Skeletal muscle cell (primary cell): Measurements from ENCODE around the gene STX16.
"Not testable (repeated sequence)": the region's sequence is repeated elsewhere in the genome, so short reads cannot be mapped to it uniquely, and the experiment has no call there.

Experiments
- DNase-seq: peaks from one replicate; pipeline ENCODE4 v3.0.0-alpha.2; 2010; ENCODE audit warnings: low read depth
- H3K4me3 ChIP-seq: 2 replicates; pipeline ENCODE4 v1.5.1; 2011; ENCODE audit warnings: low read depth, mild to moderate bottlenecking, control low read depth, low read length, moderate library complexity

The STX16 gene

DNA sequence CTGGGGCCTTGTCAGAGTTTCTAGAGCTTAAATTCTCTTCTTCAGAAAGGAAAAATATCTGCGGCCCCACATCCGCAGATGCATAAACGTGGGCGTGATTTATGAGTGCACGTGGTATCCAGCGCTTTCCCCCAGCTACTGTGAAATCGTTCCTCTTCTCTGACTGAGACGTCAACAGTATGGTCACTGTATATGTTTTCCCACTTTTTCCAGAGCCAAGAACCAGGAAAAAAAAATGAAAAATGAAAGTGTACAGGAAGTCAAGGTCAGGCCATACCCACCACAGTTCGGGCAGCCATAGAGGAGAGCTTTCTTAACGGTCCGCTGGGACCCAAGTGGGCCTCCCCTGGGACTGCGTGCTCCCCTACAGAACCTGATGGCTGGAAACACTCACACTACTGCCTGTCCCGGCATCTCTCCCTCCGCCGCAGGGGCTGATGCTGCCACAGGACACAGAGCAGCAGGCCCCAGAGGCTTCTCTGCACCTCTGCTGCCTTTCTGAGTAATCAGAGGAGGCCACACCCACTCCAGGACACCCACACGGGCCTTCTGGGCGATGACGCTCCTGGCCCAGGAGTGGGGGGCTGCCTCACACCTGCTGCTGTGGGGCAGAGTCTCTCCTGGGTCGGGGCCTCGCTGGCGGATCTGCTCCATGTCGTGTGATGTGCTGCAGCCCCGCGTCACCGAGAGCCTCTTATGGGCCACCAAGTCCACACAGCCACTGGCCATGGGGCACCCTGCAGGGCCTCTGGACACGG is 16.4 kb upstream of the STX16 start:
- peak; percentile 79 for DNase-seq
- H3K4me3 ChIP-seq = no peak overlapping the region

DNA sequence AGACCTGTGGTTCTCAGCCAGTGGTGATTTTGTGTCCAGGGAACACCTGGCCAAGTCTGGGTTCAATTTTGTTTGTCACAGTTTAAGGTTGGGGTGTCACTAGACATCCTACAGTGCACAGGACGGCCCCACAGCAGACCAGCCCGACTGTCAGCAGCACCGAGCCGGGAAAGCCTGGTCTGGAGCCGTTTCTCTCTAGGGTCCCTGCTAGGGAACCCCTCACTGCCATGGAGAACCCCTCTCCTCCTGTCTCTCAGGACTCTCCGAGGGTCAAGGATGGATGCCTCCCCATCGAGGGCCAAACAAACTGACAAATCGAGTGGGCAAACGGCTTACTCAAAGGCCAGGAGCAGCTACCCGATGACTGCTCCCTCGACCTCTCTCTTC is 15.8 kb upstream of the STX16 start:
- DNase-seq = no peak
- H3K4me3 ChIP-seq = no peak overlapping the region

DNA sequence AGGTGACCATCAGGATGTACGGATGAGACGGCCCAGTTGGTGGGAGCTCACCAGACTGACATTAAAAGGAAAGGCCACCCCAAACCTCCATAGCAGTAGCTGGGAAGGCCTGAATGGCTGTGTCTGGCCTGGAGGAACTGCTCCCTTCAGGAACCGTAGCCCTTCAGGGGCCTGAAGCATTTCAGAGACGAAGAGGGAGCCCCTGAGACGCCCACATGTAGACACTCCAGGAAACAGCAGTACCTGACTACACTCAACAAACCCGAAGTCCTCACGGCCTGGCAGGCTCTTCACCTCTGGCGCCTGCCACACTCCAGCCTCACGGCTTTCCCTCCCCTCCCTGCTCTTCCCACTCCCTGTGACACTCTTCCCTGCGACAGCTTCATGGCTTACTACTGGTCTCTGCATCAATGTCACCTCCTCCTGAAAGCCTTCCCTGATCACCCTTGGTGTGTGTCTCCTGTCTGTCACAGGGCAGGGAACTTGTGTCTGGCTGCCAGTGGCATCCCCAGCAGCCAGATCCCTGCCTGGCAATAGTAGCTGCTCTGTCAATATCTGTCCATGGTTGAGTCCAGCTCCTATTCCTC is 14.6 kb upstream of the STX16 start:
- no peak overlapping the region for H3K4me3 ChIP-seq
- DNase-seq = no peak

DNA sequence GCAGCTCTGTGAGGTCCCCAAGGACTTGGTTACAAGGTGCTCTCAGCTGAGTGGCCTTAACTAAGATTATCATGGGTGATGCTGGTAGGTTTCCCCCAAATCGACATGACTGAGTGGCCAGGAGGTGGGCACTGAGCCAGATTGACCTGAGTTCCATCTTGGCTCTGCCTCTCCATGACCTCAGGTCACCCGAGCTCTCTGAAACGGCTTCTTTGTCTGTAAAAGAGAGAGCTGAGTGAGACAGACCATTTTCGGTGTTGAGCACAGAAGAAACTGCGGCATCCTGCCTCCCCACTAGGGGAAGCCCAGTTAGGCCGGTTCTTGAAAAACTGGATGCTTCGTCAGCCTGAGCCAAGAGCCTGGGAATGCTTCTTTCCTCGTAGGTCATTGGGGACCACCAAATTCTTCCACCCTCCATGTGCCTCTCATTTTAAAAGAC is 14.1 kb upstream of the STX16 start:
- DNase-seq = no peak
- no peak overlapping the region for H3K4me3 ChIP-seq

DNA sequence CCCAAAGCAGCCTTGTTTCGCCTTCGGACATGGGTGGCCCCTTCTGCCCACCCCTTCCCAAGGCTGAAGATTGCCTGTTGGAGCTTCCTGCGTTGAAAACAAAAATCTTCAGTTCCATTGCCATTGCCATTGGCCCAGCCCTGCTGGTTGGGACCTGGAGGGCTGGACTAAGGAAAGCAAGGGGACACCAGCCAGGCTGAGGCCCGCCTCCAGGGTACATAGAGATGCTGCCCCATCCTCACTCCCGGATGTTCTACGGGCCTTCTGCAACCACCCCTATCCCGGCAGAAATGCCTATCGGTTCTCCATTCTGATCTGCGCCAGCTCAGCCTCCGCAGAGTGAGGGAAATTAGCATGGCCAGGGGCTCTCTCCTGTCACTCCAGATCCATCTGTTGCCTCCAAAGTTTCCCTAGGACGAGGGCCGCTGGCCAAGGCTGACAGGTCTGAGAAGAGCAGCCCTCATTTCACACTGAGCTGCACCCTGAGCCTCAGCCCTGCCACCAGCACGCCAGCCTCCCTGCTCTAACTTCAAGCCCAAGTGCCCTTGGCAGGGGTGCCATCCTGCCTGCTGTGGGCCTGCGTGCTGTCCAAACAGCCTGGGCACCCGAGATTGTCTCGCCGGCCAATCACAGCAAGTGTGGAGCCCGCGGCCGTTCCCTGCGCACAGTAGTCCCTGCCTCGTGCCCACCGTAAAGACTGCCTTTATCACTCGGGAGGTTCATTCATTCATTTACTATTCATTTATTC is 13.4 kb upstream of the STX16 start:
- DNase-seq = no peak
- no peak overlapping the region for H3K4me3 ChIP-seq

DNA sequence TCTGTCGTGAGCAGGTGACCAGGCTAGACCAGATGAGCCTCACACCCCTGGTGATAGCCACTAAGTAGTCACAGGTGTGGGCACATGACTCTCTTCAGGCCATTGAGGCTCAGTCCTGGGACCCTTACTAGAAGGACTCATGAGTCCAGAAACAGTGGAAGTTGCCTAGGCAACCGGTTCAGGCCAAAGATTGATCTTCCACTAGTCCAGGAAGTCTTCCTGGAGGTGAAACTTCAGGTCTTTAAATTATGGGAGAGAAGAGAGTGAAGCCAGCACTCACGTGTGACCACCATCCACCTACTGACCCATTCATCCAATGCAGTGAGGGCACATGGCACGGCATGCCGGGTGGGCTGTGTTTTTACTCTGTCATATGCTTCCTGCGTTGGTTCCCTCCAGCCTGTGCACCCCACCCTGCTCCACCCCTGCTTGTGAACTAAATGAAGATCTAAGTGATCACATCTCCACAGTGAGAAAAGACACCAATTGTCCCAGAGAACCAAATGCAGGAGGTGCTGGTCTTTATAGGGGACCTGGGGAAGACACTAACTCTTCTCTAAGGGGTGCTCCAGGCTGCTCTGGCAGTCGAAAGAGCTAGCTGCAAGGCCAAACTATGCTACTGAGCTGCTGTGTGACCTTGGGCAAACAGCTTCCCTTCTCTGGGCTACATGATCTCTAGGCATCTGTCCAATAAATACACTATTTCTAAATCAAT is 12.5 kb upstream of the STX16 start:
- no peak for DNase-seq

DNA sequence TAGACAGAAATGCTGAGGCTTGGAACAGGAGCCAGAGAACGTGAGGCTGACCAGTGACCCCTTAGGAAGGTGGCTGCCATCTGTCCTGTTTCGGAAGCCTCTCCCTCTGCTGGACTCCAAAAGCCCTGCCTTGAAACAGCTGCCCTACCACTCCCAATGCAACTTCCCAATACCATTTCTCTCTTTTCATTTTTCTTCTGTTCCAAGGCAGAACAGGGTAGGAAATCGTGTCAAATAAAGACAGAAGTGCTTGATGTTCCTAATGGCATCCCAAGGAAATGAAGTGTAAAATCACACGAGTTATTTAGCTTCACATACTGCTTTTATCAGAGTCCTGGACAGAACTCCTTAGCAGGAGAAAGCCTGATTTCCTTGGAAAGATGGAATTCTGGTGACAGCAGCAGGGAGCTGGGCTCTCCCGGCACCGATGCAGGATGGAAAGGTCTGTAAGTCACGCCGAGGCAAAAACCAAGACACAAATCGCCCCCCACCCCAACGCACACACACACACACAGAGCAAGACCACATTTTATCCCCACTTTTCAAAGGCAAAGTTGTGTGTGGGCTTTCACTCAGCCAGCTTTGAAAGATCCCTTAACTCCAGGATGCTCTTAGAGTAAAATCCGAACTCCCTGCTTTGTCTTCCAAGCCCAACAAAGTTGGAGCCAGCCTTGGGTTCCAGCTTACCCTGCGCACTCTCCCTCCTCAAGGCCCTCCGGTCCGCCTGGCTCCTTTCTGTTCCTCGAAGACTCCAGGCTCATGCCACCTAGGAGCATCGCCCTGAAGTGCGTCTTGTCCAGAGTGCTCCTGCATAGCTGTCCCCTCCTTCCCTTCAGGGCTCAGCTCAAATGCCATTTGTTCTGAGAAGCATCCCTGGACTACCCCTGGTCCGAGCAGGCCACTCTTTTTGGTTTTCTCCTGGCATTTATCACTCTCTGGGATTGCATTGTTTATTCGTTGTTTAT is 11.6 kb upstream of the STX16 start:
- no peak overlapping the region for H3K4me3 ChIP-seq
- DNase-seq = no peak

More for the DNA sequence above, 12.5 kb upstream of the STX16 start:
- no peak overlapping the region for H3K4me3 ChIP-seq

DNA sequence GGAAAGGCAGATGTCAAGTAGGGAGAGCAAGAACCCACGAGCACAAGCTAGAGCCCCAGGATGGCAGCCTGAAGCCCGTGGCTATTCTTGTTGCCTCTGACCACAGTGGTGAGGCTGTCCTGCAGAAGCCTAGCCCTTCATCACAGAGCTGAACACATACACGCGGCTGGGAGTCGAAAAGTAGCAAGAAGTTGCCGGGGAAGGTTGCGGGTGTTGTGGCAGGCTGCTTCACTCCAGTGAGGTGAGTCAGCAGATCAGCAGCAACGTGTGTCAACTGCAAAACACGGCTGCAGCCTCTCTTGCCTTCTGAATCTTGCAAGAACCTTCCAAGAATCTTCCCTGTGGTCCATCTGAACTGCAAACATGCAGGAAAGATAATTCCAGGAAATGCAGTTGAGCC is 10.6 kb upstream of the STX16 start:
- no peak for DNase-seq
- H3K4me3 ChIP-seq = no peak overlapping the region

DNA sequence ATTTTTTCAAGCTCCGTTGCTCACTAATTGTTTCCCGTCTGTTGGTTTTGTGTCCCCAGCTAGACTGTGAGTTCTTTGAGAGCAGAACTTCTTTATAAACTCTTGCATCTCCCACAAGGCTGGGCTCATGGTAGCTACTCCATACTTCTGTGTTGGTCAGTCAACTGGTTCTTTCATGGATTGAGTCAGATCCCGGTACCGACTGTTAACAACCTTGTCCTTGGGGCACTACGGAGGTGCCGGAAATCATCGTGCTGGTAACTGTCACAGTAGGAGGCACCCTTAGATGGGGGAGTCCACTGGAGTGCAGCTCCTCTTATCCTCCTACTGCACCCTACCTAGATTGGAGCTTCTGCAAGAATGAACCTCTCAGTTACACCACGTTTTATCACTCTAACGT is 8.6 kb upstream of the STX16 start:
- H3K4me3 ChIP-seq = no peak overlapping the region
- DNase-seq = no peak

DNA sequence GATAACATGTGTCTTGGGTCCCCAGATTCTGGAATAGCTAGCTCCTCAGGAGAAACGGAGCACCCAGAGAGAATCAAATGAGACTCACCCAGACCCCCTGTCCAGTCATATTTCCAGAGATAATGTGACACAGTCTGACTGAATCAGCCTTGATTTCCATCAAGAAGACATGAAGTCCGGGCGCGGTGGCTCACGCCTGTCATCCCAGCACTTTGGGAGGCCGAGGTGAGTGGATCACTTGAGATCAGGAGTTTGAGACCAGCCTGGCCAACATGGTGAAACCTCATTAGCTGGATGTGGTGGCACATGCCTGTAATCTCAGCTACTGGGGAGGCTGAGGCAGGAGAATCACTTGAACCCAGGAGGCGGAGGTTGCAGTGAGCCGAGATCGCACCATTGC is 8.2 kb upstream of the STX16 start:
- not testable (repeated sequence) for DNase-seq

DNA sequence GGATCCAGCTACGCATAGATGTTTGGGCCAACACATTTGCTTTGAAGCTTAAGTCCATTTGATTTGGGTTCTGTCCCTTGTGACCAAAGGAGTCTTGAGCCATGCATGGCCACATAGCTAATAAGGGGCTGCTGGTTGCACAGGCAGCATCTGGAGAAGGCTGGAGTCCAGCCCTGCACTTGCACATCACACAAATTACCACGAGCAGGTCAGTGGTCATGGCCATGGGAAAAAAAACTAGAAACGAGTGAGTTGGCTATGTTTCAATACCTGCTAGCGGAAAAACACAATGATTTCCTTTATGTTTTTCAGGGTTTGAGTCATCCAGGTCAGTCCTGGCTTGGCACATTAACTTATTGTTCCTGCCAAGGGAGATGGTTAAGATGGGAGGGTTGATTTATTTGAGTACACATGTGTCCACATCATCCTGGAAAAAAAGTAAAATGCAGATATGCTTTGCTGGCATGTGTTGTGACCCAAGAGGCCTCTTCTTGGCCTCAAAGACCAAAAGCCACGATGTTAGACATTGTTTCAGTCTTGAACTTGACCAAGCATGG is 5.6 kb upstream of the STX16 start:
- no peak overlapping the region for H3K4me3 ChIP-seq
- DNase-seq = peak; percentile 65

More for the DNA sequence above, 8.2 kb upstream of the STX16 start:
- not testable (repeated sequence) for H3K4me3 ChIP-seq

DNA sequence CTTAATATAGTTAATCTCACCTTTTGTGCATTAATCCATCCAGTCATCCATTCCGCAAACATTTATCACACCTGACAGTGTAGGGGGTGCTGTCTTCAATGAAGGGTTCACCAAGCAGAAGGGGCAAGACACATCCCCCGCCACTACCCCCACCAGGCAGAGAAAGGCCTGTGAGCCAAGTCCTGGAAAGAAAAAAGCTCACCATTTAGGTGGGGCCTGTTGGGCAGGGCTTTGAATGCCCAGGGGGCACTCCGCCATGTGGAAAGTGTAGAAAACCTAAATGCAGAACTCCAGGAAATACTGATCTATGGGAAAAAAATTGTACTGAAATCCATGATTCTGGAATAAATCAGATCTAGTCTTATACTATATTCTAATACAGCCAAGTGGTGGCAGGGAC is 4.8 kb upstream of the STX16 start:
- DNase-seq = no peak
- no peak overlapping the region for H3K4me3 ChIP-seq

DNA sequence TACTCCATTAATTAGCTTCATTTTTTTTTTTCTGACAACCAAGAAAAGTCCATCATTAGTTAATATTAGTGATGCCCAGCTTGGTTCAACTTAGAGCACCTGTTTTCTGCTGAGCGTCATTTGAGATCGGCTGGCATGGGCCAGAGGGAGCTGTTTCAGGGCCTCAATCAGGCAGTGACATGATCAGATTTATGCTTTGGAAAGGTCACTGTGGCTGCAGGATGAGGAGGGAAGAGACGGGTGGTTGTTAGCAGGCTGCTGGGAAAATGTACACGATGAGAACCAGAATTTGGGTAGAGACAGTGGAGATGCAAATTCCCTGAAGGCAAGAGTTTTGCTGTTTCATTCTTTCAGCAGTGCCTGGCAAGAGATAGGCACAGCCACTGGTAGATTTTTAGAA is 4.4 kb upstream of the STX16 start:
- no peak overlapping the region for H3K4me3 ChIP-seq
- no peak for DNase-seq

DNA sequence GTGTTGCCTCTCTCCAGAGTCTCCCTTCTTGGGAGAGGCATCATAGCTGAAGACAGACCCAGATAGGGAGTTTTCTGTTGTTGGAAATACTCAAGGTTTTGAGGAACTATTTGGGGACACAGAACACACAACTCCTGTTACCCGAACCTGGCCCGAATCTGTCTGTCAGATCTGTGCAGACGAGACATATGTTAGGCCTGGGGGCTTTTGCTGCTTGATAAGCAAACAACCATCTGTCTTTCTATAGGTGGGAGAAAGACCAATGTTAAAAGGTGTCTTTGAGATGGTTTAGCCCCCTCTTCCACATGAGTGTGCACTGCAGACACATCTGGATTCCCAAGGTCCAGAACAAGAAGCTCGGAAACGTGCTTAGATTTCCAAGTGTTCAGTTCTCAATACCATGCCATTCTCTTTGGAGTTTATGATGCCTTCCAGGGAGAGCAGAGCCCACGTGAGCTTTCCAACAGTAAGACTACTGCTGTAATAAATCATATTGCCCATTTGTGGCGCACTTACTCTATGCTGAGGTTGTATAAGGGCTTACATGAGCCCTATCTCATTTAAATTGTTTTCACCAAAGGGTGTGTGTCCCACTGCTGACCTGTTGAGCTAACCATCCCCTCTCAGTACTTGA is 3.8 kb upstream of the STX16 start:
- no peak for DNase-seq
- H3K4me3 ChIP-seq = no peak overlapping the region

DNA sequence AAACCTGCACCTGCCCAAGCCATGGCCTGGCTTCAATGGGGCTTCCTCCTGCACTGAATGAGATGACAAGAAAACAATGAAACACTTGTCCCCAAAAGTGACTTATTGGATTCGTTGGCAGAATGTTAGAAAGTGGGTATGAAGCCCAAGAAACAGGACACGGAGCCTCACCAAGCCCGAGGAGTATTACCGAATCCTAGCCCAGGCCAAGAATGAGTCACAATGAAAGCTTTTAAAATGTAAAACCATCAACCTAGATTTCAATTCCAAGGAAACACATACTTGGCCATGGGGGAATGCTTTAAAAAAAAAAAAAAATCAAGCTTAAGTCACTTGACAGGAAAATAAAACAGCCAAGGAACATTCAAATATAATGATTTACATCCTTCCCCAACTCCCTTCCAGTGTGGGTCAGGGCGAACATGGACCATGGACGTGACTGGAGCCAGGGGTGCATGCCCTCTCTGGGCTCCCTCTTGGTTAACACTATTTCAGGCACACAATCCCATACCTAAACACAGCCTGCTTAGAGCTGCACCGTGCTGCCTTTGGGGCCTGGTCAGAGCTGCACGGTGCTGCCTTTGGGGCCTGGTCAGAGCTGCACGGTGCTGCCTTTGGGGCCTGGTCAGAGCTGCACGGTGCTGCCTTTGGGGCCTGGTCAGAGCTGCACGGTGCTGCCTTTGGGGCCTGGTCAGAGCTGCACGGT is 3.1 kb upstream of the STX16 start:
- DNase-seq = peak; percentile 41
- H3K4me3 ChIP-seq = no peak overlapping the region

DNA sequence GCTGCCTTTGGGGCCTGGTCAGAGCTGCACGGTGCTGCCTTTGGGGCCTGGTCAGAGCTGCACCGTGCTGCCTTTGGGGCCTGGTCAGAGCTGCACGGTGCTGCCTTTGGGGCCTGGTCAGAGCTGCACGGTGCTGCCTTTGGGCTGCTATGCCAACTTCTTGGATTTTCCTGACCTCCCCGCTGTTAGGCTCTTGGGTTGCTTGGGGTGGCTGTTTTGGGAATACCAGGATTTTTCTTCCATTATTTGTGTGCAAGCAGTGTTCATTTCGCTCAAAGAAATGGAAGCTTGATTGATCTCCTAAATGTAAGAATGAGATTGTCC is 2.6 kb upstream of the STX16 start:
- H3K4me3 ChIP-seq, DNase-seq: not testable (repeated sequence)

DNA sequence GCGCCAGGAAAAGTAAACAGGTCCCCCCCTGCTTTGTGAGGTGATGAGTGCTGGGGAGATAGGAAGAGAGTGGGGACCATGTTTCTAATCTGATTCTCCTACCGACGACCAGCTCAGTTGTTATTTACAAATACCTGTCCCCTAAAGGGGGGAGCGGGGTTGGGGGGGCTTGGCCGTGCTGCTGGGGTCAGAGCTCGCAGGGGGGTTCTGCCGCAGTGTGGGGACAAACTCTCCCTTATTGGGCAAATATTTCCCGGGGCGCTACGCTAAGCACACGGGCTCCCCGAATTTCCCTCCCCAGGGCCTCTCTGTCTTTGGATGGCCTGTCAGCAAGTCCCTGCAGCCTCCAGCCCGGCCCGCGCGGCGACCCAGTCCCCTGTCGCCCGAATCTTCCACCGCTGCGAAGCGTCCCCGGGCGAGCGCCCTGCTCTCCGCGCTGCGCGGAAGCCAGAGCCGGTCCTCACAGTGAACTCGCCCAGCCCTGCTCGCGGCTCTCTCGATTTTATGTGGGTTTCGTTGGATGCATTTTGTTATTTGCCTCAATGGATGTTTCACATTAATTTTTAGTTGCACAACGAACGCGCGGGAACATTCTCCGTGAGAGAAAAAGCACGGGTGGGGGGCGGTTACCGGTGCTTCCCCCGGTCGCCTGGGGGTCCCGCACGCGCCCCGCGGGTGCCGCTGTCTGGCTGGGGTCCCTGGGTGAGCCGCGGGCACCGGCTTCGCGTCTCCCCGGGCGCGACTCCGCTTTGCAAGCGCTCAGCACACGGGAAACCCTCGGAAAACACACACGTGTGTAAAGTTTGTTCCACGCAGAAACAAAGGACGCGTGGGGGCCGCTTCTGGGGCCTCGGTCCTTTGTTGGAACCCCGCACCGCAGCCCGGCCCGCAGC is 1.5 kb upstream of the STX16 start:
- DNase-seq = no peak
- no peak overlapping the region for H3K4me3 ChIP-seq
